NCI-H1436 (cell line): ENCODE measurements around the gene FHIP1B.
A peak's percentile ranks its signal among the peaks of the same experiment; 100 is the strongest.
"Not testable (repeated sequence)": the region's sequence is repeated elsewhere in the genome, so short reads cannot be mapped to it uniquely, and the experiment has no call there.

ENCODE experiments used
- DNase-seq: peaks from one replicate; lab custom pipeline; 2025; lab: John Stamatoyannopoulos, UW

FHIP1B gene

GRCh38 chr11:6234387-6235107 lies at the start of gene FHIP1B:
FHIP1B (minus strand) TSS chr11:6234636; CDS start chr11:6224516, 10,120 bp downstream.
- DNase-seq, result peak; percentile 100

- DNase-seq, result no peak
Observed at GRCh38 chr11:6283453-6284023, 49.1 kb upstream of the FHIP1B start.

GRCh38 chr11:6280809-6281208 lies 46.4 kb upstream of the FHIP1B start:
- DNase-seq, result not testable (repeated sequence)

- DNase-seq, result no peak
Observed at GRCh38 chr11:6273188-6273587, 38.8 kb upstream of the FHIP1B start.

- DNase-seq, result no peak
Observed at GRCh38 chr11:6271598-6271997, 37.2 kb upstream of the FHIP1B start.

GRCh38 chr11:6270584-6271246 lies 36.3 kb upstream of the FHIP1B start:
- DNase-seq, result no peak

GRCh38 chr11:6269994-6270393 lies 35.6 kb upstream of the FHIP1B start:
- no peak for DNase-seq

- DNase-seq, result no peak
Observed at GRCh38 chr11:6268820-6269219, 34.4 kb upstream of the FHIP1B start.

- DNase-seq, result no peak
Observed at GRCh38 chr11:6263662-6264061, 29.2 kb upstream of the FHIP1B start.

- no peak for DNase-seq
Observed at GRCh38 chr11:6260207-6260726, 25.8 kb upstream of the FHIP1B start.

- DNase-seq, result peak; percentile 49
Observed at GRCh38 chr11:6258571-6259081, 24.2 kb upstream of the FHIP1B start.

- no peak for DNase-seq
Observed at GRCh38 chr11:6258141-6258540, 23.7 kb upstream of the FHIP1B start.

- no peak for DNase-seq
Observed at GRCh38 chr11:6253197-6253596, 18.8 kb upstream of the FHIP1B start.

GRCh38 chr11:6251990-6252473 lies 17.6 kb upstream of the FHIP1B start:
- DNase-seq, result no peak

GRCh38 chr11:6251120-6251733 lies 16.8 kb upstream of the FHIP1B start:
- no peak for DNase-seq

GRCh38 chr11:6249770-6250555 lies 15.5 kb upstream of the FHIP1B start:
- DNase-seq, result no peak

- DNase-seq, result not testable (repeated sequence)
Observed at GRCh38 chr11:6248897-6249296, 14.5 kb upstream of the FHIP1B start.

GRCh38 chr11:6248248-6248647 lies 13.8 kb upstream of the FHIP1B start:
- DNase-seq, result no peak

GRCh38 chr11:6245536-6245935 lies 11.1 kb upstream of the FHIP1B start:
- no peak for DNase-seq

GRCh38 chr11:6241316-6241715 lies 6.9 kb upstream of the FHIP1B start:
- DNase-seq, result no peak

- no peak for DNase-seq
Observed at GRCh38 chr11:6240781-6241180, 6.3 kb upstream of the FHIP1B start.
